CD4-positive, alpha-beta T cell treated with Interleukin-4 for 4 hours (primary cell): ENCODE data around the gene AP2S1.
A peak's percentile ranks its signal among the peaks of the same experiment; 100 is the strongest.

Experiments used
- DNase-seq: peaks from one replicate; pipeline ENCODE4 v3.0.0-alpha.2; 2020

Gene AP2S1

GRCh38 chr19:46798713-46799112 is 51.9 kb downstream of the AP2S1 start:
- no peak for DNase-seq

GRCh38 chr19:46797881-46798280 is 52.8 kb downstream of the AP2S1 start:
- no peak for DNase-seq

- peak; percentile 59 for DNase-seq
Observed at GRCh38 chr19:46791944-46792343, 58.7 kb downstream of the AP2S1 start.

- no peak for DNase-seq
Observed at GRCh38 chr19:46789371-46789770, 61.3 kb downstream of the AP2S1 start.

- no peak for DNase-seq
Observed at GRCh38 chr19:46788968-46789338, 61.7 kb downstream of the AP2S1 start.

GRCh38 chr19:46788262-46788967 is 62.2 kb downstream of the AP2S1 start, which contains the start of gene SLC1A5:
SLC1A5 (minus strand) TSS chr19:46788594; CDS start chr19:46787965, 629 bp downstream.
- peak; percentile 97 for DNase-seq
